ENCODE data around the gene EPHA3.

DNA sequence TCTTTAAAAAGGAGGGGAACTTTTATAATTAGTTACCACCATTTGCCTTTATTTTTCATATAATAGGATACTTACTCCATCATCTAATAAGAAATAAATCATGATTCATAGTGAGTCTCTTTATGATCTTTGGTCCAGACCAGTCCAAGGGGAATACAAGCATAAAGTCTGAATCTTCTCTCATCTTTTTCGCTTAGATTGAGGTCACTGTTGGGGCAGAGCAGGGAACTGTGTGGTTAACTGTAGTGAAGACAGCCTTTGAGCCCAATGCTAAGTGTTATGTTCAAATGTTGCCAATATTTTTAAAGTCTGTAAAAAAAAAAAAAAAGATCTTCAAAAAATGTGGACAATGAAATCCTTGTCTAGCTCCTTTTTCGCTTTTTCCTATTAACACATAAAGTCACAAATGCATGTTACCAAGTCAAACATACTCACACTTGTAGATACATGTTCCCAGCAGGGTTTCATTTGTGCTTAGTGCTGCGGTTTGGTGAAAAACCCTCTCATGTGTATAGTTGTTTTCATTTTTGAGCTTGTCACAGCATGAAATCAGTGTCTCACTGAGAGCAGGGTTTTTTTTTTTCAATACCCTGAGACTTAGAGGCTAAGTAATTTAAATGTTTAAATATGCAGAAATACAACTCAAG is 72.1 kb downstream of the EPHA3 start:
- TF ChIP-seq, protein P1, sequence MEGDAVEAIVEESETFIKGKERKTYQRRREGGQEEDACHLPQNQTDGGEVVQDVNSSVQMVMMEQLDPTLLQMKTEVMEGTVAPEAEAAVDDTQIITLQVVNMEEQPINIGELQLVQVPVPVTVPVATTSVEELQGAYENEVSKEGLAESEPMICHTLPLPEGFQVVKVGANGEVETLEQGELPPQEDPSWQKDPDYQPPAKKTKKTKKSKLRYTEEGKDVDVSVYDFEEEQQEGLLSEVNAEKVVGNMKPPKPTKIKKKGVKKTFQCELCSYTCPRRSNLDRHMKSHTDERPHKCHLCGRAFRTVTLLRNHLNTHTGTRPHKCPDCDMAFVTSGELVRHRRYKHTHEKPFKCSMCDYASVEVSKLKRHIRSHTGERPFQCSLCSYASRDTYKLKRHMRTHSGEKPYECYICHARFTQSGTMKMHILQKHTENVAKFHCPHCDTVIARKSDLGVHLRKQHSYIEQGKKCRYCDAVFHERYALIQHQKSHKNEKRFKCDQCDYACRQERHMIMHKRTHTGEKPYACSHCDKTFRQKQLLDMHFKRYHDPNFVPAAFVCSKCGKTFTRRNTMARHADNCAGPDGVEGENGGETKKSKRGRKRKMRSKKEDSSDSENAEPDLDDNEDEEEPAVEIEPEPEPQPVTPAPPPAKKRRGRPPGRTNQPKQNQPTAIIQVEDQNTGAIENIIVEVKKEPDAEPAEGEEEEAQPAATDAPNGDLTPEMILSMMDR (IDR thresholded peaks at IDR 0.05; ENCODE audit: poor library complexity) = no peak
- no peak for TF ChIP-seq EZH2phosphoT487 (IDR thresholded peaks at IDR 0.05; ENCODE audit: low read depth, severe bottlenecking, unreplicated experiment)
